SU-DHL-6 (cell line): ENCODE results near the gene RGL4.

Source experiments
- CTCF ChIP-seq: fragments of 200-600 bp; sonication (generic); IDR thresholded peaks from one replicate; pipeline ENCODE4 v1.5.1; 2017; ENCODE audit warnings: antibody characterized with exemption, mild to moderate bottlenecking, low read length, moderate library complexity; ENCODE audit not compliant: insufficient read depth, poor library complexity, severe bottlenecking
- EZH2phosphoT487 ChIP-seq: fragments of 200-600 bp; sonication (generic), shearing (Covaris generic); conservative IDR thresholded peaks from 2 replicates; pipeline ENCODE4 v1.6.1; 2018; ENCODE audit warnings: mild to moderate bottlenecking, antibody characterized with exemption, low read length, moderate library complexity, mixed read lengths

GRCh38 chr22:23692598-23693291, 1.9 kb downstream of the RGL4 start:
- no peak for TF ChIP-seq CTCF
- TF ChIP-seq EZH2phosphoT487 = no peak
